CD4-positive, alpha-beta T cell treated with Interleukin-4 for 4 hours (primary cell): Measurements from ENCODE around the gene RPL18.
A peak's percentile ranks its signal among the peaks of the same experiment; 100 is the strongest.
"Not testable (repeated sequence)": the region's sequence is repeated elsewhere in the genome, so short reads cannot be mapped to it uniquely, and the experiment has no call there.

ENCODE experiments used
- DNase-seq: peaks from one replicate; pipeline ENCODE4 v3.0.0-alpha.2; 2020

RPL18 gene

DNA sequence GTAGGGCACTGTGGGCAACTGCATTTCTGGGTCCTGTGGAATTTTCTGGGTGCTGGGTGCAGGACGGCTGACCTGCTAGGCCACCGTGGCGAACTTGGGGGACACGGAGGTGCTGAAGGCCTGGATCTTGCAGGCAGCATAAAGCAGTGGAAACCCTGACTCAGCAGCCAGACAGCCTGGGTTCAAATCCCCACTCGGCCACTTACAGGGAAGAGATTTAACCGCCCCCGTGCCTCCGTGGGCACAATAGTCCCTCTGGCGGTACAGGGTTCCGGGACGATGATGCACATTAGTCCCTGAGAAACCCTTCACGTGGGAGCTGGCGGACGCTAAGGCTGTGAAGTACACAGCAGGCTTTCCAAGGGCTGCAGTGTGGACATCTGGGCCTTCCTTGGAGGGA lies 7.1 kb downstream of the RPL18 start:
- no peak for DNase-seq

DNA sequence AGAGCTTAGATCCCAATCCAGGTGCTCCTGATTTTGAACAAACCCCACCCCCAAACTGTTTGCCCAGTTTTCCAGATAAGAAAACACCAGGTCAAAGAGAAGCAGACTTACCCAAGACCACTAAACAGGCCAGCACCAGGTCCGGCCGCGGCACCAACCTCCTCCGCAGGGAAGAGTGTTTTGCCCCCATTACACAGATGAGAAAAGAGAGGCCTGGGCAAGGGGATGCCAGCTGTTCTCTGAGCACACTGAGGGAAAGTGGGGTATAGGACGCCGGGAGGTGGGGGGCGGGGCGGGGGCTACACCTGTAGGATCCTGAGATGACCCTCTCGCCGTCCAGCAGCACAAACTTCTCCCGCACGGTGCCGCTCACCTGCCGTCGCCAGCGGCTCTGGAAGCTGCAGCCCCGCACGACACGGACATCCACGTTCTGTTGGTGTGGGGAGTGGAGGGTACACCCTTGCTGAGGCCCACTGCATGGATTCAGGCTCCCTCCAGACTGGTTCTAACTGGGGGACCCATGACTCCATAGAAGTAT lies 9.3 kb downstream of the RPL18 start:
- DNase-seq: no peak

DNA sequence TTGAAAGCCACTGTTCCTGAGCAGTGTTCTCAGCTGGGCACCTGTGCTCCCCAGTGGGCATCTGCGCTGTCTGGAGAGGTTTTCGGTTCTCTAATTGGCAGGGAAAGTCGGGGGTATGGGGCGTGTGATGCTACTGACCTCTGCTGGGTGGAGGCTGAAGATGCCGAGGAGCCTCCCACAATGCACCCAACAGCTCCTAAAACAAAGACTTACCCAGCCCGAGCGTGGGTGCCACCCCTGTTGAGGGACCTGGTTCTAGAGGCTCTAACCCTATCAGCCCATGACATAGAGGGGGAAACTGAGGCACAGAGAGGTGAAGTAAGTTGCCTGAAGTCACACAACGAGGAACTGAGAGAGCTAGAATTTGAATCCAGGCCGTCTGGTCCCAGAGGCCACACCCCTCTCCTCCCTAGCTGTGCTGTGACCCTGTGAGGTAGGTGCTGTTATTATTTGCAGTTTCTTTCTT lies 10.1 kb downstream of the RPL18 start:
- DNase-seq: peak; percentile 58

DNA sequence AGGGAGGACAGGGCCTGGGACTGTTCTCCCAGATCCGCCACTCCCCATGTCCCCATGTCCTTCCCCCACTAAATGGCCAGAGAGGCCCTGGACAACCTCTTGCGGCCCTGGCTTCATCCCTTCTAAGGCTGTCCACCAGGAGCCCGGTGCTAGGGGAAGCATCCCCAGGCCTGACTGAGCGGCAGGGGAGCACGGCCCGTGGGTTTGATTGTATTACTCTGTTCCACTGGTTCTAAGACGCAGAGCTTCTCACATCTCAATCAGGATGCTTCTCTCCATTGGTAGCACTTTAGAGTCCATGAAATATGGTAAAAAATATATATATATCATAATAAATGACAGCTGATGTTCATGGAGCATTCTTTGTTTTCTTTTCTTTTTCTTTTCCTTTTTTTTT lies 11.6 kb downstream of the RPL18 start:
- no peak for DNase-seq

DNA sequence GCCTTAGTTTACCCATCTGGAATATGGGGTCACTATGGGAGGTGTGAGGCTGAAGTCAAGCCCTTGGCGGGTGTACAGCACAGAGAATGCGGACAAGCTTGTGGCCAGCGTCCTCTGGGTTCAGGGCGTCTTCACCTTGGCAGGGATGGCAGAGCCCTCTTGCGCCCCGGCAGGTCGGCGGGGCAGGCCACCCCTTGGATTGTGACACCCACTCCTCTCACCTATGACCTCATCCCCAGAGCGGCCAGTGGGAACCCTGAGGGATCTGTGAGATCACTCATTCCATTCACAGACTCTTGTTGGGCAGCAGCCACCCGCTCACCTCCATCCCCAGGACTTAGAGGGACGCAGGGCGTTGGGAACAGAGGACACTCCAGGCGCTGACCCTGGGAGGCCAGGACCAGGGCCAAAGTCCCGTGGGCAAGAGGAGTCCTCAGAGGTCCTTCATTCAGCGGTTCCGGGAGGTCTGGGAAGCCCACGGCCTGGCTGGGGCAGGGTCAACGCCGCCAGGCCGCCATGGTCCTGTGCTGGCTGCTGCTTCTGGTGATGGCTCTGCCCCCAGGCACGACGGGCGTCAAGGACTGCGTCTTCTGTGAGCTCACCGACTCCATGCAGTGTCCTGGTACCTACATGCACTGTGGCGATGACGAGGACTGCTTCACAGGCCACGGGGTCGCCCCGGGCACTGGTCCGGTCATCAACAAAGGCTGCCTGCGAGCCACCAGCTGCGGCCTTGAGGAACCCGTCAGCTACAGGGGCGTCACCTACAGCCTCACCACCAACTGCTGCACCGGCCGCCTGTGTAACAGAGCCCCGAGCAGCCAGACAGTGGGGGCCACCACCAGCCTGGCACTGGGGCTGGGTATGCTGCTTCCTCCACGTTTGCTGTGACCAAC lies 12.3 kb downstream of the RPL18 start, which contains the start of gene SPACA4:
Gene SPACA4 (plus strand): TSS at position 280 of the 896 bp plus-strand sequence. CDS start 237 bp downstream, at position 517.
- DNase-seq: no peak

DNA sequence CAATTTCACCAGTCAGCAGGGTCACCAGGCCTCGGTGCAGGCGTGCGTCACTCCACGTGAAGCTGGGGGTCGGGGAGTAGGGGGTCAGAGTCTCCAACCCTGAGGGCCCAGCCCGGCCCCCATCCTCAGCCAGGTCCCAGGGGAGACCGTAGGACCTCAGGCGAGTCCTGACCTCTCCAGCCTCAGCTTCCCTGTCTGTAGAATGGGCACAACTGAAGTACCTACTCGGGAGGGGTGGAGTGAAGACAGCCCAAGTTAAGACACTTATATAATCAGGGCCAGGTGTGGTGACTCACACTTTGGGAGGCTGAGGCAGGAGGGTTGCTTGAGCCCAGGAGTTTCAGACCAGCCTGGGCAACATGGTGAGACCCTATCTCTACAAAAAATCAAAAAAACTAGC lies 15.1 kb downstream of the RPL18 start:
- no peak for DNase-seq

DNA sequence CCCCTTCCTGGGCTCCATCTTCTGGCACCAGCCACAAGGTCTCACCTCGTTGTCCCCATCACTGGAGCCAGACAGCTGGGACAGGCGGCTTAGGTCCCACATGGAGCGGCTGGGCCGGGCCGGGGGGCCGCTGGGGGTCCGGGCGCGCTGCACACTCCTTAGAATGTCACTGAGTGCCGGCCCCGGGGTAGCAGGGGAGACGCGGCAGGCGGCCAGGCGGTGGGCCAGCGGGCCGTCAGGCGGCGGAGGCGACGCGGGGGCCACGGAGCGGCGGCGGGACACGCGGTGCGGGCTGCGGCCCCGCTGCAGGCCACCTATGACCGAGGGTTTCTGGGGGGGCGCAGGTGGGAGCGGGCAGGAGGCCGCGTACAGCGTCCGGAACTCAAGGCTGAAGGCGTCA lies 15.5 kb downstream of the RPL18 start:
- no peak for DNase-seq

DNA sequence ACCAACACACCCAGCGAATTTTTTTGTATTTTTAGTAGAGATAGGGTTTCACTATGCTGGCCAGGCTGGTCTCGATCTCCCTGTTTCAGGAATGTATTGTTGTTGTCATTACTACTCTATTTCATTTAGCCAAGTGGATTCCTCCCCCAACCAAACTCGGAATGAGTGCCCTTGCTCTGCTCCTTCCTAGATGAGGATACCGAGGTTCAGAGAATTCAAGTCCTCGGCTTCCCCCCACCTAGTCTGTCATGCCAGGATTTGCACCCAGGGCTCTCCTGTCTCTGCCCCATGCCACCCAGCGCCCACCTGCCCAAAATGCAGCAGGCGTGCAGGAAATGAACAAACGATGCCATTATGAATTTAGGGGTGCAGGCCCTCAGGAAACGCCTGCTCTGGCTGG lies 16.0 kb downstream of the RPL18 start:
- no peak for DNase-seq

DNA sequence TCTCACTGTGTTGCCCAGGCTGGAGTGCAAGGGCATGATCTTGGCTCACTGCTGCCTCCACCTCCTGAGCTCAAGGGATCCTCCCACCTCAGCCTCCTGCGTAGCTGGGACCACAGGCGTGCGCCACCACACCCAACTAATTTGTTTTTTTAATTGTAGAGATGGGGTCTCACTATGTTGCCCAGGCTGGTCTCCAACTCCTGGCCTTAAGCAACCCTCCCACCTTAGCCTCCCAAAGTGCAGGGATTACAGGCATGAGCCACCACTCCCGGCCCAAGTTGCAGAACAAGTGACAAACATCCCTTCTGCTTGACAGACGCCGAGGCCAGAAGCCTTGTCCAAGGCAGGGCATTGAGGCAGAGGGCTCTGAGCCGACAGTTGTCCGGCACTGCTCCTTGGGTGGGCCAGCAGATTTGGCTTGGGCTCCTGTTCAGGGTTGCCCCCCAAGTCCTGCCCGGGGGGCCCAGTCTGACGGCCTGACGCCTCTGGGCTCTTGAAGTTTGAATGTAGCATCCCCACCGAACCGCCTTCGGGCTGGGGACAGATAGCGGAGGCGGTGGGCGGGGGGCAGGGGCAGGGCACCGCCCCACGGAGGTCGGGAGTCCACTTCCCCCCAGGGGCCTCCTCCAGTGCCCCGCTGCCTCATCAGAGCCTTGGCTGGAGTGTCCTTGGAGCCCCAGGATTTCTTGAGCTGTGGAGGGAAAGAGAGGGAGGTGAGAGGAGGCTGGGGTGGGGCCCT lies 18.1 kb downstream of the RPL18 start:
- DNase-seq: no peak

DNA sequence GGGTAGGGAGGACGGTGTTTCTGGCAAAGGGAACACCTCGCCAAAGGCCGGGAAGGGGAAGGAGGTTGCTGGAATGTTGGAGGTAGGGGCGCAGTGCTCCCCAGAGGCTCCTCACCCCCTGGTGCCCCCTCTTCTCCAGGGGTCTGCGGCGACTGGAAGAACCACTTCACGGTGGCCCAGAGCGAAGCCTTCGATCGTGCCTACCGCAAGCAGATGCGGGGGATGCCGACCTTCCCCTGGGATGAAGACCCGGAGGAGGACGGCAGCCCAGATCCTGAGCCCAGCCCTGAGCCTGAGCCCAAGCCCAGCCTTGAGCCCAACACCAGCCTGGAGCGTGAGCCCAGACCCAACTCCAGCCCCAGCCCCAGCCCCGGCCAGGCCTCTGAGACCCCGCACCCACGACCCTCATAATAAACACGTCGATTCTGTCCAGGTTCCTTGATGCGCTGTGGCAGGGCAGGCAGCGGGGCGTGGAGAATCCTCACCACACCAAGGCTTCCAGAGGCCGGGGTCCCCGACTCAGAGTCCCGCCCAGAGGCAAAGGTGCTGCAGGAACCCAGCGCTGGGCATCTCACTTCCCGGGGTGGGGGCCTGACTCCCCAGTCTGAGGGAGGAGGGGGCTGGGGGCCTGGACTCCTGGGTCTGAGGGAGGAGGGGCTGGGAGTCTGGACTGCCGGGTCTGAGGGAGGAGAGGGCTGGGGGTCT lies 19.8 kb downstream of the RPL18 start:
- DNase-seq: no peak

DNA sequence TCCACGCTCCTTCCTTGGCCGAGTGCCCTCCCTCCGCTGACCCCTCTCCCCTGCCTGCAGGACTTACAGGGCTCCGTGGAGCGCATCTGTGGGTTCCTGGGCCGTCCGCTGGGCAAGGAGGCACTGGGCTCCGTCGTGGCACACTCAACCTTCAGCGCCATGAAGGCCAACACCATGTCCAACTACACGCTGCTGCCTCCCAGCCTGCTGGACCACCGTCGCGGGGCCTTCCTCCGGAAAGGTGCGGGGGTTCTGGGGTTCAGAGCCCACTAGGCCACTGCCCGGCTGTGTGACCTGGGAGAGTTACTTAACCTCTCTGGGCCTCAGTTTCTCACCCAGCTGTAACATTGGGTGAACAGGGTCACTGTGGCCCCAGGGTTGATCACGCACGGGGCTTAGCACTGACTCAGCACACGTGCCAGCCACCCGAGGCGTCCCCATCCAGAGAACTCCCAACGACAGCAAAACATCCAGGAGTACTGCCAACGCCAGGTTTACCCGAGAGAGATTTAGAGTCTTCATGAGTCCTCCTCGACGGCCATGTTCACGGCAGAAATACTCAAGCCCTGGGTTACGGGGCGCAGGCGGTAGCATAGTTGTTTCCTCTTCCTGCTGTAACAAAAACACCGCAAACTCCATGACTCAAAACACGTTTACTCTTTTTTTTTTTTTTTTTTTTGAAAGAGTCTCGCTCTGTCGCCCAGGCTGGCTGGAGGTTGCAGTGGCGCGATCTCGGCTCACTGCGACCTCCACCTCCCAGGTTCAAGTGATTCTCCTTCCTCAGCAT lies 22.1 kb downstream of the RPL18 start:
- peak; percentile 70 for DNase-seq

DNA sequence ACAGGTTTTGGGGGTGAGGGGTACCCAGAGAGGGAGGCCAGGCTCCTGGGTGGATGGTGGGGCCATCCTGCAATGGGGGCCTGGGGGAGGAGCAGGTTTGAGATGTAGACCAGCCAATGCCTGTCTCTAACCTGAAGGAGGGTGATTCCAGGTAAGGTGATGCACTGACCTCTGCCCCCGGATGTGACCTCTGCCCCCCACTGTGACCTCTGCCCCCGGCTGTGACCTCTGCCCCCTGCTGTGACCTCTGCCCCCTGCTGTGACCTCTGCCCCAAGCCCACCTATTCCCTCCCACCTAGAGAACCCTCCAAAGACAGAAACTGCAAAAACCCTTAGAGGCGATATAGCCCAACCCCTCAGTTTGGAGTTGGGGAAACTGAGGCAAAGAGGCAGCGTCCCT lies 22.7 kb downstream of the RPL18 start:
- DNase-seq: no peak

DNA sequence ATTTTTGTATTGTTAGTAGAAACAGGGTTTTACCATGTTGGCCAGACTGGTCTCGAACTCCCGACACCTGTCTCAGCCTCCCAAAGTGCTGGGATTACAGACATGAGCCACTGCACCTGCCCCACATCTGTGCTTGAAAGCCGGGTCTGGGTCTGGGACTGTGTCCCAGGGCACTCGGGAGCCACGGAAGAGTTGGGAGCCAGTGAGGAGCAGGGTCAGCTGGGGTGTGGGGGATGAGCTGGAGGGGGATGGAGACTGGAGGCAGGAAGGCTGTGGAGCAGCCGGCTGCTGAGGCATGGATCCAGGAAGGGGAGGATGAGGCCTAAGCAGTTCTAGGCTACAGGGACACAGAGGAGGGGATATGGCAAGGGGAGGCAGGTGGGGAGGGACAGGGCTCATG lies 23.1 kb downstream of the RPL18 start:
- no peak for DNase-seq

DNA sequence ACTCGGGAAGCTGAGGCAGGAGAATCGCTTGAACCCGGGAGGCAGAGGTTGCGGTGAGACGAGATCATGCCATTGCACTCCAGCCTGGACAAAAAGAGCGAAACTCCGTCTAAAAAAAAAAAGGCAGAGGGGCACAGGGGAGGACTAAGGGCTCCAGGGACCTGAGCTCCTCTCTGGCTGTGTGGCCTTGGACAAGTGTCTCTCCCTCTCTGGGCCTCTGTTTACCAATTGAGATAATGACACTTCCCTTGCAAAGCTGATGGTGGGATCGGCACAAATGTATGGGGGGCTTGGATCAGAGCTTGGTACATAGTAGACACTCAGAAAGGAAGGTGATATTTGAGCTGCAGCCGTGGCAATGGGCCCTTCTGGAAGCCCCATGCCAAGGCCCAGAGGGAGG lies 23.8 kb downstream of the RPL18 start:
- no peak for DNase-seq

DNA sequence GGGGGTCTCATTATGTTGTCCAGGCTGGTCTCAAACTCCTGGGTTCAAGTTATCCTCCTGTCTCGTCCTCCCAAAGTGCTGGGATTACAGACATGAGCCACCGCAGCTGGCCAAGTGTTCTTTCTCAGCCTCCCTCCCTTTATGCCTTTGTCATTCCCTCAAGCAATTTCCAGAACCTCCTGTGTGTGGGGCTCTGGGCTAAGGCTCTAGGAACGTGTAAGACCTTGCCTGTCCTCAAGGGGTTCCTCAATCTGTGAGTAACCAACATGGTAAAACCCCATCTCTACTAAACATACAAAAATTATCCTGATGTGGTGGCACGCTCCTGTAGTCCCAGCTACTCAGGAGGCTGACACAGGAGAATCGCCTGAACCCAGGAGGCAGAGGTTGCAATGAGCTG lies 28.0 kb downstream of the RPL18 start:
- no peak for DNase-seq

DNA sequence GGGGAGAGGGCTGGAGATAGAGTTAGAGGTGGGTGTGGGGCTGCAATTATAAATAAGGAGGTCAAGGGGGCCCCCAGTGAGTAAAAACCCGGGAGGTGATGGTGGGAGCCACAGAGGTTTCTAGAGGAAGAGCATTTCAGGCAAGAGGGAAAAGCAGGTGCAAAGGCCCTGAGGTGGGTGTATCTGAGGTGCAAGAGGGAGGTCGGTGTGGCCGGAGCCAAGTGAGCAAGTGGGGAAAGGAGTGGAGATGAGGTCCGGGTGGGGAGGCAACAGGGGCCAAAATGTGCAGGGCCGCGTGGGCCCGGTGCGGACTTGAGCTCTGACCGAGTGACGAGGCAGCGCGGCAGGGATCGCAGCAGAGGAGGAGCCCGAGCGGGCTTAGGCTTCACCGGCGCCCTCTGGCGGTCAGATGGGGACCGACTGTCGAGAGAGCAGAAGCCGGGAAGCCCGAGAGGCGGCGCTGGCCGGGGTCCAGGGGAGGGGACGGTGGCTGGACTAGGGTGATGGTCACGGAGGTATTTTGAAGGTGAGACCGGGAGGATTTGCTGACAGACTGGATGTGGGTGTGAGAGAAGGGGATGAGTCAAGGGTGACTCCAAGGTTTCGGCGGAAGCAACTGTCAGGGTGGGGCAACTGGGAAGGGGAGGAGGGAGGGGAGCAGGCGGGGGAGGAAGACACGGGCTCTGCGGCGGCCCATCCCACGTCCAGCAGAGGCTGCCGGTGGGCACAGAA lies 30.1 kb downstream of the RPL18 start:
- peak; percentile 80 for DNase-seq

DNA sequence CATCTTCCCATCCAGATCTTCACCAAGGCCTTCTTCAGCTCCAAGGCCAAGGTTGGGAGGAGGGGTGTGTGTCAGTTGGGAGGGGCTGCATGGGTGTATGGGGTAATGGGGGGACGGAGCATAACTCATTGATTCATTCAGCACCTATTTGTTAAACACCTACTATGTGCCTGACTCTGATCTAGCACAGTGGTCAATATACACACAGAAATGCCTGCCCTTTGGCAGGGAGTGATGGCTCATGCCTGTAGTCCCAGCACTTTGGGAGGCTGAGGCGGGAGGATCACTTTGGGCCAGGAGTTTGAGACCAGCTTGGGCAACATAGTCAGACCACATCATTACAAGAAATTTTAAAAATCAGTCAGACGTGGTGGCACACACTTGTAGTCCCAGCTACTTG lies 31.6 kb downstream of the RPL18 start:
- no peak for DNase-seq

DNA sequence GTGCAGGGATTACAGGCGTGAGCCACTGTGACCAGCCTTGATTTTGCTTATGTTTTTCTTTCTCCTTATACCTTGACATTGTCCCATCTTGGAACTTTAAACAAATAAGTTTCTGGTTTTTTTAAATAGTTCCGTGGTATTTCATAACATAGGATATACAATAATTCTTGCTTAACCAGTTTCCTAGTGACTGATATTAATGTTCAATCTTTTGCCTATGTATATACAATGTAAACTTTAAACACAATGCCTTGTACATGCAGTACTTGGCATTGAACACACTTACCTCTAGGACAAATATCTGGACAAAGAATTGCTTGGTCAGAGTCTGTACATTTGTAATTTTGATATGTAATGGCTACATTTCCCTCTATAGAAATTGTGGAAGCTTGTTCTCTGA lies 36.8 kb downstream of the RPL18 start:
- DNase-seq: no peak

DNA sequence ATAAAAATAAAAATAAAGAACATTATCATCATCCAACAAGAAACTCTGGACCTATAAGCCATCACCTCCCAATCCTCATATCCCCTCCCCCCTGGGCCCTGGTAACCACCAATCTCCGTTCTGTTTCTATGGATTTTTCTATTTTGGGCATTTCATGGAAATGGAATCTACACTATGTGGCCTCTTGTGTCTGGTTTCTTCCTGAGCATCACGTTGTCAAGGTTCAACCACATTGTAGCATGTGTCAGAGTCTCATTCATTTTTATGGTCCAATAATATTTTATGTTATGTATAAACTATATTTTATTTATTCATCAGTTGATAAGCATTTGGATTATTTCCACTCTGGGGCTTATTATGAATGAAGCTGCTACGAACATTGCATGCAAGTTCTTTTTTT lies 40.1 kb downstream of the RPL18 start:
- DNase-seq: no peak

DNA sequence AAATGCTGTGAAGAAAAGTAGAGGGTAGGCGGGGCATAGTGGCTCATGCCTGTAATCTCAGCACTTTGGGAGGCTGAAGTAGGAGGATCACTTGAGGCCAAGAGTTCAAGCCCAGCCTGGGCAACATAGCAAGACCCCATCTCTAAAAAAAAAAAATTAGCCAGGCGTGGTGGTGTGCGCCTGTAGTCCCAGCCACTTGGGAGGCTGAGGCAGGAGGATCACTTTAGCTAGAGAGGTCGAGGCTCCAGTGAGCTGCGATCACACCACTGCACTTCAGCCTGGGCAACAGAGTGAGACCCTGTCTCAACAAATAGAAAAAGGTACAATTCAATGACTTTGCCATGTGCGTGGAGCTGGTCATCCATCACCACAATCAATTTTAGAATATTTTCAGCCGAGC lies 41.1 kb downstream of the RPL18 start:
- not testable (repeated sequence) for DNase-seq

DNA sequence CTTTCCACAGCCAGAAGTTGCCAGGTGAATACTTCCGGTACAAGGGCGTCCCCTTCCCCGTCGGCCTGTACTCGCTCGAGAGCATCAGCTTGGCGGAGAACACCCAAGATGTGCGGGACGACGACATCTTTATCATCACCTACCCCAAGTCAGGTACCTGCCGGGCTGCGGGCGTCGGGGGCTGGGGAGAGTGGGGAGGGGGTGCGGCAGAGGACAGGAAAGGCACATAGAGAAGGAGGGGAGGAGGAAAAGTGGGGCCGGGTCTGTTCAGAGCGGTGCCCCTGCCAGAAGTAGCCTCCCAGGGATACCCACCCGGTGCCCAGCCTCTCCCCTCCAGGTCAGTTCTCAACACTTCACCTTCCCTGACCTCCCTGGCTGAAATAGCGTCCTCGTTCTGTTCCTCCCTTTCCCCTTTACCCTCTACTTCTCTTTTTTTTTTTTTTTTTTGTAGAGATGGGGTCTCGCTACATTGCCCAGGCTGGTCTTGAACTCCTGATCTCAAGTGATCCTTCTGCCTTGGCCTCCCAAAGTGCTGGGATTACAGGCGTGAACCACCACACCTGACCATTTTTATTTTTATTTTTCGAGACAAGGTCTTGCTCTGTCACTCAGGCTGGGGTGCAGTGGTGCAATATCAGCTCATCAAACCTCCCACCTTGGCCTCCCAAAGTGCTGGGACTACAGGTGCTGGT lies 42.9 kb downstream of the RPL18 start:
- no peak for DNase-seq
